SKM-1 (cell line): Measurements from ENCODE around the gene SNRPD3.
"Not testable (repeated sequence)": the region's sequence is repeated elsewhere in the genome, so short reads cannot be mapped to it uniquely, and the experiment has no call there.

Experiments
- DNase-seq: peaks from one replicate; lab custom pipeline; 2025; ENCODE audit not compliant: unreplicated experiment; lab: John Stamatoyannopoulos, UW

Gene SNRPD3

GRCh38 chr22:24607429-24607983 is 51.7 kb downstream of the SNRPD3 start:
- DNase-seq, result not testable (repeated sequence)

GRCh38 chr22:24608327-24608726 is 52.5 kb downstream of the SNRPD3 start:
- not testable (repeated sequence) for DNase-seq

GRCh38 chr22:24609888-24610287 is 54.1 kb downstream of the SNRPD3 start:
- not testable (repeated sequence) for DNase-seq

DNA sequence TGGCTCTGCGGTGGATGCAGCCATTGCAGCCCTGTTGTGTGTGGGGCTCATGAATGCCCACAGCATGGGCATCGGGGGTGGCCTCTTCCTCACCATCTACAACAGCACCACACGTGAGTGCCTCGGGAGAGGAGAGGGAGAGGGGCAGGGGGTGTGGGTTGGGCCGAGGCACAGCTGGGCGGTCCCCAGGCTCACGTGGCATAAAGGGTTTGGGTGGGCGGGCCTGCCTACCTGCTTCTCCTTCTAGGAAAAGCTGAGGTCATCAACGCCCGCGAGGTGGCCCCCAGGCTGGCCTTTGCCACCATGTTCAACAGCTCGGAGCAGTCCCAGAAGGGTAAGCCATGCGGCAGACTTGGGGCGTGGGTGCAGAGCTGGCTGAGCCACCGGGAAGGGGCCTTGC is 59.0 kb downstream of the SNRPD3 start:
- not testable (repeated sequence) for DNase-seq

DNA sequence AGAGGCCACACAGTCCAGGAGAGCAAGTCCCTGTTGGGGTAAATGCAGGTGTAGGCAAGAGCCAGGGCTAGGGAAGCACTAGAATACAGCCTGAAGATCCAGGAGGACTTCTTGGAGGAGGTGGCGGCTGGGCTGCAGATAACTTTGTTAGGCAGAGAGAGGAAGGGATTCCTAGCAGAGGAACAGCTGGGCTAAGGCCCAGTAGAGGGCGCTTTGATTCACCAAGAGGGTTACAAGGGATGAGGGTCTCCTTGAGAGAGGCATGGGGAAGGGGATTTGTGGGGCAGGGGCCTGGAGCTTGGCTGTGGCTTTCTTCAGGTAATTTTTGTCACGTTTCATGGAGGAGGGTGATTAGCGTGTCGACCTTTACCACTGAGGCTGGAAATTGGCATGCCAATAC is 65.4 kb downstream of the SNRPD3 start:
- DNase-seq, result not testable (repeated sequence)

DNA sequence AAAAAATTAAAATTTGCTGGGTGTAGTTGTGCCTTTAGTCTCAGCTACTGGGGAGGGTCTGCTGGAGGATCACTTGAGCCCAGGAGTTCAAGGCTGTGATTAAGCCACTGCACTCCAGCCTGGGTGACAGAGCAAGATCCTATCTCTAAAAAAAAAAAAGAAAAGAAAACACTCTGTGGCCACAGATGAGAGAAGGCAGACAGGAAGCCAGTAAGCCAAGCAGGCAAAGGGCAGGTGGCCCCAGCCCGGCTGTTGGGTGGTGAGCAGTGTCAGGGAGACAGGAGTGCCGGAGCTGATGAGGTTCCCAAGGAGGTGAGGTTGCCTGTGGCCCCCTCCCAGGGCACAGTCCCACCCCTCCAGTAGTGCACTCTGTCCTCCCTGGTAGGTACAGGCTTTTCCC is 66.8 kb downstream of the SNRPD3 start:
- DNase-seq, result not testable (repeated sequence)
